Activated CD8-positive, alpha-beta T cell treated with anti-CD3 and anti-CD28 coated beads for 36 hours (primary cell): ENCODE results near the gene BMPR1A. TPM values are rescaled to one million over a fixed set of nuclear protein-coding genes. Genes with fewer than 3 reads are reported as not detected.

Source experiments
- ATAC-seq: fragments of 200-7000 bp; cut with Tn5 transposase; one replicate; pipeline ENCODE4 v1.10.0; 2021; ENCODE audit warnings: mild to moderate bottlenecking, moderate library complexity
- CTCF ChIA-PET: fragments of 350-600 bp; sonication (Branson Sonifier 250); formaldehyde crosslinking; loops from one replicate; lab custom pipeline; 2021; ENCODE audit warnings: antibody characterized with exemption; lab: Charles Lee
- POLR2A ChIA-PET: fragments of 350-600 bp; sonication (Branson Sonifier 250); formaldehyde crosslinking; loops from one replicate; lab custom pipeline; 2021; ENCODE audit warnings: antibody characterized with exemption; lab: Charles Lee
- DNase-seq: peaks from one replicate; pipeline ENCODE4 v3.0.0-alpha.2; 2020
- H3K27ac Mint-ChIP-seq: one replicate; pipeline ENCODE4 v1.8.0; 2021; ENCODE audit warnings: mild to moderate bottlenecking, mixed read lengths
- H3K27me3 Mint-ChIP-seq: one replicate; pipeline ENCODE4 v1.8.0; 2021; ENCODE audit warnings: mixed read lengths
- H3K36me3 Mint-ChIP-seq: one replicate; pipeline ENCODE4 v1.8.0; 2021; ENCODE audit warnings: low read depth, mixed read lengths
- H3K4me1 Mint-ChIP-seq: one replicate; pipeline ENCODE4 v1.8.0; 2021; ENCODE audit warnings: low read depth, mixed read lengths
- H3K4me3 Mint-ChIP-seq: one replicate; pipeline ENCODE4 v1.8.0; 2021; ENCODE audit warnings: mild to moderate bottlenecking, moderate library complexity, mixed read lengths
- H3K9me3 Mint-ChIP-seq: one replicate; pipeline ENCODE4 v1.8.0; 2021; ENCODE audit warnings: mixed read lengths
- CTCF ChIP-seq: fragments of 200-600 bp; IDR thresholded peaks from one replicate; pipeline ENCODE4 v1.8.0; 2022; ENCODE audit warnings: antibody characterized with exemption, mild to moderate bottlenecking
- intact Hi-C: fragments of 100-400 bp; cut with micrococcal nuclease; formaldehyde crosslinking; loops from one replicate; pipeline ENCODE4 v1.10.0; 2022
- total RNA-seq, 2 experiments: library from RNA; stranded (reverse); gene quantifications; one replicate each; pipeline ENCODE4 v1.2.3, GENCODE V29; 2021

BMPR1A gene
- total RNA-seq, 2 experiments from 2014 or later: 6.6 to 6.9 TPM

GRCh38 chr10:86775870-86776180 lies 19.4 kb downstream of the BMPR1A start:
- no peaks in the 10 kb centered on the region for H3K9me3 Mint-ChIP-seq
- intact Hi-C loops: no loop called here
- POLR2A ChIA-PET: no interaction called here

GRCh38 chr10:86779220-86780017 lies 23.0 kb downstream of the BMPR1A start:
- TF ChIP-seq CTCF: no peak
- Mint-ChIP-seq H3K36me3 (peaks cover 2% of the 10 kb centered on the region), H3K4me1 (peaks cover 3% of the 10 kb centered on the region), H3K4me3 (no peak overlapping the region), H3K27me3 (no peaks in the 10 kb centered on the region), H3K27ac (no peak overlapping the region), H3K9me3 (peaks cover 1% of the 10 kb centered on the region)
- POLR2A ChIA-PET: no interaction called here
- ATAC-seq (no peak), DNase-seq (no peak)
- intact Hi-C loops: no loop called here
- CTCF ChIA-PET: interaction anchor here (1.0 kb wide), 1 partner anchor 86 kb away, joined by 3 read pairs; no protein-coding TSS in a partner anchor

More at GRCh38 chr10:86775870-86776180, 19.4 kb downstream of the BMPR1A start:
- H3K4me3 Mint-ChIP-seq: no peak overlapping the region
- DNase-seq (no peak), ATAC-seq (no peak)
- CTCF ChIA-PET: interaction anchor here (1.1 kb wide), 1 partner anchor 42 kb away, joined by 4 read pairs; no protein-coding TSS in a partner anchor
- H3K27me3 Mint-ChIP-seq: no peaks in the 10 kb centered on the region
- no peak overlapping the region for H3K27ac Mint-ChIP-seq
- peaks cover 3% of the 10 kb centered on the region for H3K4me1 Mint-ChIP-seq
- no peaks in the 10 kb centered on the region for H3K36me3 Mint-ChIP-seq
- no peak for TF ChIP-seq CTCF

GRCh38 chr10:86782701-86783418 lies 26.4 kb downstream of the BMPR1A start:
- Mint-ChIP-seq H3K4me1 (peaks cover 2% of the 10 kb centered on the region), H3K4me3 (no peak overlapping the region), H3K27ac (no peak overlapping the region), H3K36me3 (peaks cover 6% of the 10 kb centered on the region), H3K27me3 (no peaks in the 10 kb centered on the region), H3K9me3 (peaks cover 6% of the 10 kb centered on the region)
- DNase-seq: no peak
- ATAC-seq: no peak
- ChIA-PET POLR2A (no interaction called here), CTCF (interaction anchor here (1.0 kb wide), 1 partner anchor 8 kb away, joined by 3 read pairs; no protein-coding TSS in a partner anchor)
- intact Hi-C loops: no loop called here
- TF ChIP-seq CTCF: no peak

- Mint-ChIP-seq H3K27ac (no peak overlapping the region), H3K27me3 (no peaks in the 10 kb centered on the region), H3K4me1 (peaks cover 2% of the 10 kb centered on the region), H3K9me3 (peaks cover 8% of the 10 kb centered on the region), H3K36me3 (peaks cover 7% of the 10 kb centered on the region), H3K4me3 (no peak overlapping the region)
- DNase-seq: no peak
- TF ChIP-seq CTCF: no peak
- intact Hi-C loops: no loop called here
- POLR2A ChIA-PET: no interaction called here
- ATAC-seq: no peak
- CTCF ChIA-PET: no interaction called here
Measured at GRCh38 chr10:86785037-86785436, 28.6 kb downstream of the BMPR1A start.

GRCh38 chr10:86785968-86786367 lies 29.5 kb downstream of the BMPR1A start:
- ChIA-PET CTCF (no interaction called here), POLR2A (no interaction called here)
- intact Hi-C loops: no loop called here
- H3K36me3 Mint-ChIP-seq: peaks cover 6% of the 10 kb centered on the region
- H3K9me3 Mint-ChIP-seq: peaks cover 8% of the 10 kb centered on the region
- peaks cover 2% of the 10 kb centered on the region for H3K4me1 Mint-ChIP-seq
- ATAC-seq (no peak), DNase-seq (no peak)
- TF ChIP-seq CTCF: no peak
- no peaks in the 10 kb centered on the region for H3K27me3 Mint-ChIP-seq
- H3K4me3 Mint-ChIP-seq: no peak overlapping the region
- no peak overlapping the region for H3K27ac Mint-ChIP-seq
